ENCODE results near the gene FOXA3.
"Not testable (repeated sequence)": the region's sequence is repeated elsewhere in the genome, so short reads cannot be mapped to it uniquely, and the experiment has no call there.

The FOXA3 gene

GRCh38 chr19:45828523-45828922 lies 35.6 kb upstream of the FOXA3 start:
- no peak for DNase-seq (ENCODE audit: low read depth in 2 of 2)

DNA sequence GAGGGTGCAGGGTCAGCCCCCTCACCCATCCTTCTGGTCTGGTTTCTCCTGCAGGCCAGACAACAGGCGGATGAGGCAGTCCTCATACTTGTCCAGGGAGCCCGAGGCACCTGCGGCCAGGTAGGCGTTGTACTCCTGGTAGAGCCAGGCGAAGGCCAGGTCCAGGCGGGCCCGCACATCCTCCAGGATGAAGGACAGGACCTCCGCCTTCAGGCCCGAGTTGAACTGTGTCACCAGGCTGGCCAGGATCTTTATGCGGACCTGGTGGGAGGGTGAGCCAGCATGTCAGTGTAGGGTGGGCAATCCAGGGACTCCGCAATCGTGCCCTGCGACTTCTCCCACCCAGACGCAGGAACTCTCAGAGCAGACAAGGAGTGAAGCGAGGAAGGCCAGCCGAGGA lies 35.2 kb upstream of the FOXA3 start:
- DNase-seq (ENCODE audit: low read depth in 2 of 2), result no peak

DNA sequence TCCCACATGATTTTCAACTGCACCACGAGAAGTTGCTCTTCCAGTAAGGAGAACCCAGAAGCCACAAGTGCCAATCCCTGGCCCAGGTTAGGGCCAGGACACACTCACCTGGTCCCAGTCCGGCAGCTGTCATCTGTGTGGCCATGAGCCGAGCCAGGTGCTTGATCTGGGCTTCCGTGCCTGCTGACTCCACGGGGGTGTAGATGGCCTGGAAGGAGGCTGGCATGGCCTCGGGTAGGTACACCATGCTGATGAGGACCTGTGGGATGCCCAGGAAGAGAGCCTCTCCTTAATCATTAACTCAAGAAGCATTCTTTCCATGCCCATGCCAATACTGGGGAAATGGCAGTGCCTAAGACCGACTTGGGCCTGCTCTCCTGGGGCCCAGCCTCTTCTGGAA lies 29.2 kb upstream of the FOXA3 start:
- DNase-seq (ENCODE audit: low read depth in 2 of 2), result no peak

DNA sequence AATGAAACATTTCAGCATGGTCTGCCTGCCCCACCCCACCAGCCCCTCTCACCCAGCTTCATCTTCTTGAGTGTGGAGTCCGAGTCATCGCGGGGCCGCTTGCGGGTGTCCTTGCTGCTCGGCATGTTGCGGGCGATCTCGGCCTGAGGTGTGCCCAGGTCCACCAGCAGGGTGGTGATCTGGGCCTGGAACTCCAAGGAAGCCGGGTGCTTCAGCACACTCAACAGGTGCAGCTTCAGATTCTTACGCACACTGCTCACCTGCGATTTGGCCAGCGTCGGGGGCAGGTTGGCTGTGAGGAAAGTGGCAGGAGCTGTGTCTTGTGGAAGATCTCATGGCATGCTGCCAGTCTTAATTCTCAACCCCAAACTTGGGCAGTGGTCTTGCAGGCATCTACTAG lies 21.9 kb upstream of the FOXA3 start:
- no peak for DNase-seq (ENCODE audit: low read depth in 2 of 2)

- no peak for DNase-seq (ENCODE audit: low read depth in 2 of 2)
Measured at GRCh38 chr19:45847663-45848062, 16.5 kb upstream of the FOXA3 start.

- DNase-seq (ENCODE audit: low read depth in 2 of 2), result no peak
Measured at GRCh38 chr19:45848922-45849321, 15.2 kb upstream of the FOXA3 start.

- DNase-seq (ENCODE audit: low read depth in 2 of 2), result no peak
Measured at GRCh38 chr19:45852145-45852750, 11.9 kb upstream of the FOXA3 start.

DNA sequence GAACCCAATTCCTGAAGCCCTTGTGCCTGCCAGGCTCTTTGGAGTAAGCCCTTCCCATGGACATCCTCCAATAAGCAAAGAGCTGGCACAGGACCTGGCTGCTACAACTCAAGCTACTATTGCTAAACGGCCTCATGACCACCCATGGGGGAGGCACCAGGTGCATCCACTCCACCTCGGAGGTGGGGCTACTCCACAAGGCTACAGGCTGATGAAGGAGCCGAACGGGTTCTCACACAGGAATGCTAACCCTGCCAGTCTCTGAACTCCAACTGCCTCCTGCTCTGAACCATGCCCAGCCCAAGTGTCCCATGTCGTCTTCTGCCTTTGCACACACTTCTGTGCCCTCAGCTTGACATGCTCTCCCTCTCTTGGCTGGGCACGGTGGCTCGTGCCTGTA lies 11.1 kb upstream of the FOXA3 start:
- no peak for DNase-seq (ENCODE audit: low read depth in 2 of 2)

DNA sequence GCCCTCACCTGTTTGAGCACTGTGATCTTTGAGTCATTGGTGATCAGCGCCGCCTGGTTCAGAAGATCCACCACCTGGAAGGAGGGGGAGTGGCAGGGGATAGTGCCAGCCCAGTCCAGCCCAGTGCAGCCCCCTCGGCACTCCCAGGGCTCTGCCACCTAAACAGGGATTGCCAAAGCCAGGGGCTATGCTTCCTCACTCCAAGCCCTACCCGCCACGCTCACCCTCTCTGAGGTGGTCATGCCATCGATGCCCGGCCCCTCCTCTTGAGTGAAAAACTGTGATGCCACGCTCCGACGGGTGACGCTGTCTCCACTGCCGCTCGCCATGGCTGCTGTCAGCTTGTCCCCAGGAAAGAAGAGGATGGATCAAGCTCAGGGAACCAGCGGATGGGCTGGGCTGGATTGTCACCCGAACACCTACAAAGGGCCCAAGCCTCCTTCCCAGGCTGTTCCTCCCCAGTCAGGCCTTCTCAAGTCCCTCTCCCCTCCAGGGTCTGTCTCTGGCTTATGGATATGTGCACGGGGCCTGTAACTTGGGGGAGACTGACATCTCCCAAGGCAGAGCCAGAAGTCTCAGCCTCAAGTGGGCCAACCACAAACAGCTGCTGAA lies 9.9 kb upstream of the FOXA3 start:
- no peak for DNase-seq (ENCODE audit: low read depth in 2 of 2)

DNA sequence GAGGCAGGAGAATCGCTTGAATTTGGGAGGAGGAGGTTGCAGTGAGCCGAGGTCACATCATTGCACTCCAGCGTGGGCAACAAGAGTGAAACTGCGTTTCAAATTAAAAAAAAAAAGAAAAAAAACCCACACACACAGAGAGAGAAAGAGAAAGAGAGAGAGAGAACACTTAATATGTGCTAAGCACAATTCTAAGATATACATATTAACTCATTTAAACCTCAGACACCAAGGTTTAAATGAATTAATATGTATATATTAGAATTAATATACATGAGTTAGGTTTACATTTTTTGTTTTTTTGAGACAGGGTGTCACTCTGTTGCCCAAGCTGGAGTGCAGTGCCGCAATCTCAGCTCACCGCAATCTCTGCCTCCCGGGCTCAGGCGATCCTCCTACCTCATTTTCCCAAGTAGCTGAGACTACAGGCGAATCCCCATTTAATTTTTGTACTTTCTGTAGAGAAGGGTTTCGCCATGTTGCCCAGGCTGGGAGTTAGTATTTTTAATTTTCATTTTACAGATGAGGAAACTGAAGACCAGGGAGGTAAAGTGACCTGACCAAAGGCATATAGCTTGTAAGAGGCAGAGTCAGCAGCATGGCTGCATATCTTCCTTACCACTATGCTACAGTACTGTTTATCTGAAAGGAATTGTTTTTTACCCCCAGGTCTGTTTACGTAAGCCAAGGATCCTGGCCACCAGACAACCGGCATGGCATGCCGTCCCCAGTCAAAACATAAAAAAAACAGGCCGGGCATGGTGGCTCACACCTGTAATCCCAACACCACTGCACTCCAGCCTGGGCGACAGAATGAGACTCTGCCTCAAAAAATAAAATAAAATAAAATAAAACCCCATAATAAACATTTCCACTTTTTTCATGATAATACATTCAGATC lies 3.5 kb upstream of the FOXA3 start:
- no peak for DNase-seq (ENCODE audit: low read depth in 2 of 2)

GRCh38 chr19:45862271-45862563 lies 1.9 kb upstream of the FOXA3 start:
- DNase-seq (ENCODE audit: low read depth in 2 of 2), result no peak

GRCh38 chr19:45862564-45863334 lies 1.4 kb upstream of the FOXA3 start, which contains the start of gene SYMPK:
Gene SYMPK (minus strand): TSS chr19:45863147. CDS start chr19:45854495, 8,652 bp downstream.
- peak; percentile 96 to 98 for DNase-seq (ENCODE audit: low read depth in 2 of 2)

DNA sequence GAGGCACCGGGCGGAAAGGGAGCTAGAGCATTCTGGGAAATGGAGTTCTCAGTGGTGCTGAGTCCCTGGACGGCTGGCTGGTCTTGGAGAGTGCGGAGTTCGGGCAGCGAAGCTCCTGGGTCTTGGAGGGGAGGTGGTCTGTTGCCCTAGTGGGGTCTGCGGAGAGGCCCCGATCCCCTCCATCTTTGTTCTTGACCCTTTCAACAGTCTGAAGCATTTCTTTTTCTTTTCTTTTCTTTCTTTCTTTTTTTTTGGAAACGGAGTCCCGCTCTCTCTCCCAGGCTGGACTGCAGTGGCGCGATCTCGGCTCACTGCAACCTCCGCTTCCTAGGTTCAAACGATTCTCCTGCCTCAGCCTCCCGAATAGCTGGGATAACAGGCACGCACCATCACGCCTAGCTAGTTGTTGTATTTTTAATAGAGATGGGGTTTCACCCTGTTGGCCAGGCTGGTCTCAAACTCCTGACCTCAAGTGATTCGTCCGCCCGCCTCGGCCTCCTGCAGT lies 739 bp upstream of the FOXA3 start:
- DNase-seq (ENCODE audit: low read depth in 2 of 2), result no peak

DNA sequence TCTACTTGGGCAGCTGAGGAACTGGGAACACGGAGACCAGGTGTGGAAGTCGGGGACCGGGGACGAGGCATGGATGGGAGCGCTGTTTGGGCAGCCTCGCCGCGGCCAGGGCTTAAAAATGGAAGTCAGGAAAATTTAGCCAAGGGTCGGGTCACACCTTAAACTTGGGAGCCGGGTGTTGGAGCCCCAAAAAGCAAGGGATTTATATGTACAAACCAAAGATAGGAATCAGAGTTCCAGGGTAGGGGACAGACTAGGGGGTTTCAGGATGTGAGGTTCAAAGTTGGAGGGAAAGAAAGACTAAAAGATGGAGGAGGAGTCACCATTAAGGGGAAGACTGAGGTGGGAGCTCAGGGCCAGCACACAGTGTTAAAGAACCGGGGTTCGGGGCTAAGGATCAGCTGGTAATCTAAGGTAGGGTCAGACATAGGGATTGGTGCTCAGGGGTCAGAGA lies 530 bp downstream of the FOXA3 start:
- no peak for DNase-seq (ENCODE audit: low read depth in 2 of 2)

DNA sequence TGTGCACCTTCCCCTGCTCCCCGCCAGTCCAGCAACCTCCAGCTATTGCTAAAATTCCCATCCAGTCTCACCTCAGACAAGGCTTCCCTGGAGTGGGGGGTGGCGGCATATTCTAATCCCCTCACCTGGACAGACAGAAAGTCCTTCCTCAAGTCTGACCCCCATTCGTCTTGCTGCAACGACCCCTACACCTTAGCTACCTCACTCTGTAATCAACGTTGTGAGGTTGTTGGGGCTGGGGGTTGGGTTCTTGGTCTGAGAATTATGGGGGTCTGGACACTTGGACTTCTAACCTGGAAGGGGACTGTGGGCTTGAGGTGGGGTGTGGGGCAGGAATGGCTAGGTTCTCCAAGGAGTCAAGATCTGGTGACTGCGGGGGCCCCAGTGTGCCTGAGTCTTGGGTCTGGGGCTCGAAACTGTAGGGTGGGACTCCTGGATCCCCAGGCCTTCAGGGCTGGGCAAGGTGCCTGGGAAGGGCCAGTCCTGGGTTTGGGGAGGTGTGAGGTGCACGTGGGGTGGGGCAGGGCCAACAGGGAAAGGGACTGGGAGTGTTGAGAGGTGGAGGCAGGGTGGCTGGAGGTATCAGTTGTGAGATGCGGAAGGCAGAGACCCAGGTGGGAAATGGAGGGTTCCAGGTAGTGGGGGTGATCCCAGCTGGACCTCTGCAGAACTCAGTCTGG lies 1.3 kb downstream of the FOXA3 start:
- no peak for DNase-seq (ENCODE audit: low read depth in 2 of 2)

GRCh38 chr19:45866400-45867176 lies 2.5 kb downstream of the FOXA3 start:
- DNase-seq (ENCODE audit: low read depth in 2 of 2), result no peak

GRCh38 chr19:45867241-45867640 lies 3.1 kb downstream of the FOXA3 start:
- not testable (repeated sequence) for DNase-seq (ENCODE audit: low read depth in 2 of 2)

- no peak for DNase-seq (ENCODE audit: low read depth in 2 of 2)
Measured at GRCh38 chr19:45870798-45871197, 6.7 kb downstream of the FOXA3 start.

DNA sequence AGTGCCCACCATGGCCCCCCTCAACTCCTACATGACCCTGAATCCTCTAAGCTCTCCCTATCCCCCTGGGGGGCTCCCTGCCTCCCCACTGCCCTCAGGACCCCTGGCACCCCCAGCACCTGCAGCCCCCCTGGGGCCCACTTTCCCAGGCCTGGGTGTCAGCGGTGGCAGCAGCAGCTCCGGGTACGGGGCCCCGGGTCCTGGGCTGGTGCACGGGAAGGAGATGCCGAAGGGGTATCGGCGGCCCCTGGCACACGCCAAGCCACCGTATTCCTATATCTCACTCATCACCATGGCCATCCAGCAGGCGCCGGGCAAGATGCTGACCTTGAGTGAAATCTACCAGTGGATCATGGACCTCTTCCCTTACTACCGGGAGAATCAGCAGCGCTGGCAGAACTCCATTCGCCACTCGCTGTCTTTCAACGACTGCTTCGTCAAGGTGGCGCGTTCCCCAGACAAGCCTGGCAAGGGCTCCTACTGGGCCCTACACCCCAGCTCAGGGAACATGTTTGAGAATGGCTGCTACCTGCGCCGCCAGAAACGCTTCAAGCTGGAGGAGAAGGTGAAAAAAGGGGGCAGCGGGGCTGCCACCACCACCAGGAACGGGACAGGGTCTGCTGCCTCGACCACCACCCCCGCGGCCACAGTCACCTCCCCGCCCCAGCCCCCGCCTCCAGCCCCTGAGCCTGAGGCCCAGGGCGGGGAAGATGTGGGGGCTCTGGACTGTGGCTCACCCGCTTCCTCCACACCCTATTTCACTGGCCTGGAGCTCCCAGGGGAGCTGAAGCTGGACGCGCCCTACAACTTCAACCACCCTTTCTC lies 8.2 kb downstream of the FOXA3 start:
- no peak for DNase-seq (ENCODE audit: low read depth in 2 of 2)
